ENCODE data around the gene INKA2.

- TF ChIP-seq POLR2A (IDR thresholded peaks at IDR 0.05): no peak
- no peak for TF ChIP-seq CTCF (IDR thresholded peaks at IDR 0.05)
- no peak for TF ChIP-seq EP300 (IDR thresholded peaks at IDR 0.05)
These were observed 34.4 kb downstream of the INKA2 start for GRCh38 chr1:111704776-111705175.
